ENCODE results near the gene NOXA1. TPM values are rescaled to one million over a fixed set of nuclear protein-coding genes. Genes with fewer than 3 reads are reported as not detected.

The NOXA1 gene
- total RNA-seq, 1 donor from 2014 or later, result 0.50 TPM

GRCh38 chr9:137383081-137383783 is 40.0 kb upstream of the NOXA1 start:
- Histone ChIP-seq H3K27ac (ENCODE audit: low read depth, low read length) (no peak overlapping the region), H3K9me3 (ENCODE audit: insufficient read depth, low read depth, low read length) (no peaks in the 10 kb centered on the region), H3K27me3 (ENCODE audit: insufficient read depth, low read length) (no peaks in the 10 kb centered on the region), H3K4me2 (ENCODE audit: low read length) (no peak overlapping the region), H3K4me3 (ENCODE audit: insufficient read depth, low read depth, low read length) (no peak overlapping the region), H4K20me1 (ENCODE audit: insufficient read depth, low read length) (no peaks in the 10 kb centered on the region), H3K79me2 (ENCODE audit: insufficient read depth, low read length) (no peaks in the 10 kb centered on the region), H3K4me1 (ENCODE audit: insufficient read depth, low read length) (peaks cover 2% of the 10 kb centered on the region), H2AFZ (ENCODE audit: low read depth, low read length) (no peak overlapping the region), H3K9ac (ENCODE audit: low read length) (no peak overlapping the region), H3K36me3 (ENCODE audit: insufficient read depth, low read length) (no peaks in the 10 kb centered on the region)
- H3K27me3 Mint-ChIP-seq (ENCODE audit: low read depth, unreplicated experiment), result no peaks in the 10 kb centered on the region
- no peaks in the 10 kb centered on the region for H3K9me3 Mint-ChIP-seq (ENCODE audit: unreplicated experiment)
- TF ChIP-seq CTCF (IDR thresholded peaks at IDR 0.05; ENCODE audit: insufficient read depth, low read depth, low read length), result no peak
- no peak for TF ChIP-seq EZH2 (IDR thresholded peaks at IDR 0.05; ENCODE audit: insufficient read depth, low read length)
- H3K4me1 Mint-ChIP-seq (ENCODE audit: low read depth, unreplicated experiment), result no peaks in the 10 kb centered on the region
- FAIRE-seq, result no peak
- H3K27ac Mint-ChIP-seq (ENCODE audit: unreplicated experiment), result peak overlapping the region; percentile 53
- no peak overlapping the region for H3K4me3 Mint-ChIP-seq (ENCODE audit: unreplicated experiment)
- no peak for DNase-seq (ENCODE audit: low read depth)
- H3K36me3 Mint-ChIP-seq (ENCODE audit: low read depth, unreplicated experiment), result peaks cover 4% of the 10 kb centered on the region

GRCh38 chr9:137383784-137384756 is 39.1 kb upstream of the NOXA1 start:
- no peak overlapping the region for H2AFZ ChIP-seq (ENCODE audit: low read depth, low read length)

More at GRCh38 chr9:137383784-137384756, 39.1 kb upstream of the NOXA1 start:
- H3K79me2 ChIP-seq (ENCODE audit: insufficient read depth, low read length), result no peaks in the 10 kb centered on the region
- H4K20me1 ChIP-seq (ENCODE audit: insufficient read depth, low read length), result no peaks in the 10 kb centered on the region
- no peak overlapping the region for H3K27ac ChIP-seq (ENCODE audit: low read depth, low read length)
- H3K27ac Mint-ChIP-seq (ENCODE audit: unreplicated experiment), result peak overlapping the region; percentile 53
- no peak overlapping the region for H3K4me2 ChIP-seq (ENCODE audit: low read length)
- H3K27me3 ChIP-seq (ENCODE audit: insufficient read depth, low read length), result no peaks in the 10 kb centered on the region
- no peak overlapping the region for H3K4me3 Mint-ChIP-seq (ENCODE audit: unreplicated experiment)
- no peaks in the 10 kb centered on the region for H3K27me3 Mint-ChIP-seq (ENCODE audit: low read depth, unreplicated experiment)
- no peaks in the 10 kb centered on the region for H3K9me3 ChIP-seq (ENCODE audit: insufficient read depth, low read depth, low read length)
- H3K36me3 ChIP-seq (ENCODE audit: insufficient read depth, low read length), result no peaks in the 10 kb centered on the region
- peak; percentile 20 for DNase-seq (ENCODE audit: low read depth)
- H3K9ac ChIP-seq (ENCODE audit: low read length), result no peak overlapping the region
- no peak for FAIRE-seq
- no peaks in the 10 kb centered on the region for H3K4me1 Mint-ChIP-seq (ENCODE audit: low read depth, unreplicated experiment)
- peaks cover 2% of the 10 kb centered on the region for H3K4me1 ChIP-seq (ENCODE audit: insufficient read depth, low read length)
- peaks cover 4% of the 10 kb centered on the region for H3K36me3 Mint-ChIP-seq (ENCODE audit: low read depth, unreplicated experiment)
- no peak for TF ChIP-seq CTCF (IDR thresholded peaks at IDR 0.05; ENCODE audit: insufficient read depth, low read depth, low read length)
- TF ChIP-seq EZH2 (IDR thresholded peaks at IDR 0.05; ENCODE audit: insufficient read depth, low read length), result no peak
- no peaks in the 10 kb centered on the region for H3K9me3 Mint-ChIP-seq (ENCODE audit: unreplicated experiment)
- no peak overlapping the region for H3K4me3 ChIP-seq (ENCODE audit: insufficient read depth, low read depth, low read length)
